Upper lobe of left lung (tissue), 6 donors: ENCODE measurements around the gene UTS2. TPM values are rescaled to one million over a fixed set of nuclear protein-coding genes. Genes with fewer than 3 reads are reported as not detected.

Experiments used
- ATAC-seq, 2 donors: fragments of 200-7000 bp; cut with Tn5 transposase; one replicate each; pipeline ENCODE4 v1.9.1; 2022; ENCODE audit warnings: mild to moderate bottlenecking in 2 of 2, moderate library complexity in 2 of 2; ENCODE audit not compliant: low FRiP score in 2 of 2
- DNase-seq, 2 donors: peaks; one replicate each; pipeline ENCODE4 v3.0.0-alpha.2; 2019 to 2020
- H3K27ac ChIP-seq, 4 donors: fragments of 200-600 bp; sonication (generic); one replicate each; pipeline ENCODE4 v1.5.1; 2016 to 2019
- H3K27me3 ChIP-seq, 4 donors: fragments of 200-600 bp; sonication (generic); one replicate each; pipeline ENCODE4 v1.5.1; 2017 to 2019
- H3K36me3 ChIP-seq, 4 donors: fragments of 200-600 bp; sonication (generic); one replicate each; pipeline ENCODE4 v1.5.1; 2016 to 2019
- H3K4me1 ChIP-seq, 4 donors: fragments of 200-600 bp; sonication (generic); one replicate each; pipeline ENCODE4 v1.5.1; 2018 to 2019
- H3K4me3 ChIP-seq, 4 donors: fragments of 200-600 bp; sonication (generic); one replicate each; pipeline ENCODE4 v1.5.1; 2017 to 2019; ENCODE audit warnings: mild to moderate bottlenecking in 2 of 4, moderate library complexity in 1 of 4
- H3K9me3 ChIP-seq, 4 donors: fragments of 200-600 bp; sonication (generic); one replicate each; pipeline ENCODE4 v1.5.1; 2018 to 2019
- CTCF ChIP-seq, 6 experiments: fragments of 450-650 bp in 4 of 6; fragments of 200-600 bp in 2 of 6; sonication (generic) in 2 of 6; IDR thresholded peaks; one replicate each; pipeline ENCODE4 v1.5.1; 2016 to 2019; ENCODE audit warnings: antibody characterized with exemption in 6 of 6
- EP300 ChIP-seq, 4 donors: sonication (generic); formaldehyde crosslinking; IDR thresholded peaks; one replicate each; pipeline ENCODE4 v1.5.1; 2017; ENCODE audit warnings: antibody characterized with exemption in 4 of 4, control low read depth in 2 of 4
- POLR2A ChIP-seq, 4 donors: fragments of 450-650 bp; IDR thresholded peaks; one replicate each; pipeline ENCODE4 v1.5.1; 2016 to 2017; ENCODE audit warnings: antibody characterized with exemption in 4 of 4, mild to moderate bottlenecking in 2 of 4
- POLR2AphosphoS5 ChIP-seq, 2 donors: sonication (generic); formaldehyde crosslinking; IDR thresholded peaks; one replicate each; pipeline ENCODE4 v1.5.1; 2017; ENCODE audit warnings: antibody characterized with exemption in 2 of 2
- WGBS, 2 donors: methylation state at CpG; one replicate each; pipeline ENCODE4 v1.1.5; 2017 to 2018; 5-methylcytosine and 5-hydroxymethylcytosine counted together
- total RNA-seq, 6 donors: library from RNA; depleted of rRNA in 4 of 6; stranded (reverse); fragments of >200 nt in 4 of 6; gene quantifications; one replicate each; pipeline versions ENCODE4 v1.1.0 to v1.2.1, GENCODE V29; 2016 to 2021
- donor health status: DM: no; HTN: no; CAD: no; lungs with moderate emphysema.
- donor health status: DM: no; HTN: yes; CAD: no; lungs with severe emphysema.

Gene UTS2
- total RNA-seq, 6 donors from 2014 or later = not detected

- no peak for DNase-seq
- TF ChIP-seq CTCF (IDR thresholded peaks at IDR 0.05) (no peak), EP300 (IDR thresholded peaks at IDR 0.05) (no peak), POLR2A (IDR thresholded peaks at IDR 0.05) (no peak), POLR2AphosphoS5 (IDR thresholded peaks at IDR 0.05) (no peak)
- WGBS, 2 donors = 85 to 88% methylated on average over 9 of the region's 9 CpGs
- Histone ChIP-seq H3K9me3 (no peaks in the 10 kb centered on the region), H3K4me1 (no peaks in the 10 kb centered on the region), H3K36me3 (no peaks in the 10 kb centered on the region), H3K27ac (no peak overlapping the region), H3K27me3 (no peaks in the 10 kb centered on the region), H3K4me3 (no peak overlapping the region)
- no peak for ATAC-seq
These were observed 7.3 kb upstream of the UTS2 start for GRCh38 chr1:7860130-7860529.

GRCh38 chr1:7859406-7859805, 6.5 kb upstream of the UTS2 start:
- TF ChIP-seq EP300 (IDR thresholded peaks at IDR 0.05) (no peak), POLR2AphosphoS5 (IDR thresholded peaks at IDR 0.05) (no peak), POLR2A (IDR thresholded peaks at IDR 0.05) (no peak), CTCF (IDR thresholded peaks at IDR 0.05) (no peak)
- Histone ChIP-seq H3K27me3 (no peaks in the 10 kb centered on the region), H3K4me3 (no peak overlapping the region), H3K27ac (no peak overlapping the region), H3K9me3 (no peaks in the 10 kb centered on the region), H3K36me3 (no peaks in the 10 kb centered on the region), H3K4me1 (no peaks in the 10 kb centered on the region)
- DNase-seq (no peak), ATAC-seq (no peak)
- WGBS, 2 donors = 91 to 92% methylated on average over 7 of the region's 7 CpGs

GRCh38 chr1:7857985-7858384, 5.1 kb upstream of the UTS2 start:
- H3K36me3 ChIP-seq = no peaks in the 10 kb centered on the region
- no peak for DNase-seq
- TF ChIP-seq POLR2AphosphoS5 (IDR thresholded peaks at IDR 0.05) (no peak), CTCF (IDR thresholded peaks at IDR 0.05) (no peak), POLR2A (IDR thresholded peaks at IDR 0.05) (no peak), EP300 (IDR thresholded peaks at IDR 0.05) (no peak)
- no peak overlapping the region for H3K4me3 ChIP-seq
- H3K27ac ChIP-seq = no peak overlapping the region
- ATAC-seq = no peak
- no peaks in the 10 kb centered on the region for H3K4me1 ChIP-seq
- 74 to 86% methylated on average over 4 of the region's 4 CpGs for WGBS, 2 donors
- H3K27me3 ChIP-seq = no peaks in the 10 kb centered on the region
- H3K9me3 ChIP-seq = no peaks in the 10 kb centered on the region

- TF ChIP-seq POLR2AphosphoS5 (IDR thresholded peaks at IDR 0.05) (no peak), POLR2A (IDR thresholded peaks at IDR 0.05) (no peak), CTCF (IDR thresholded peaks at IDR 0.05) (no peak), EP300 (IDR thresholded peaks at IDR 0.05) (no peak)
- Histone ChIP-seq H3K27ac (no peak overlapping the region), H3K4me3 (no peak overlapping the region), H3K4me1 (no peaks in the 10 kb centered on the region), H3K9me3 (no peaks in the 10 kb centered on the region), H3K27me3 (no peaks in the 10 kb centered on the region), H3K36me3 (no peaks in the 10 kb centered on the region)
- 68 to 70% methylated on average over 2 of the region's 2 CpGs for WGBS, 2 donors
- DNase-seq = no peak
- no peak for ATAC-seq
These were observed 4.1 kb upstream of the UTS2 start for GRCh38 chr1:7857000-7857399.

GRCh38 chr1:7856345-7856744, 3.5 kb upstream of the UTS2 start:
- TF ChIP-seq CTCF (IDR thresholded peaks at IDR 0.05) = no peak
- no peak for TF ChIP-seq POLR2A (IDR thresholded peaks at IDR 0.05)
- TF ChIP-seq EP300 (IDR thresholded peaks at IDR 0.05) = no peak
- no peak for TF ChIP-seq POLR2AphosphoS5 (IDR thresholded peaks at IDR 0.05)
- Histone ChIP-seq H3K36me3 (no peaks in the 10 kb centered on the region), H3K9me3 (no peaks in the 10 kb centered on the region), H3K4me1 (no peaks in the 10 kb centered on the region), H3K27ac (no peak overlapping the region), H3K4me3 (no peak overlapping the region), H3K27me3 (no peaks in the 10 kb centered on the region)
- 42 to 43% methylated on average over 15 of the region's 15 CpGs for WGBS, 2 donors
- ATAC-seq = no peak
- DNase-seq = no peak
